Measurements from ENCODE around the gene A2ML1. TPM values are rescaled to one million over a fixed set of nuclear protein-coding genes. Genes with fewer than 3 reads are reported as not detected.
A peak's percentile ranks its signal among the peaks of the same experiment; 100 is the strongest.
"Not testable (repeated sequence)": the region's sequence is repeated elsewhere in the genome, so short reads cannot be mapped to it uniquely, and the experiment has no call there.

A2ML1 gene
- total RNA-seq, 1 donor from 2014 or later, result 0.19 TPM

GRCh38 chr12:8816448-8817050 is 5.9 kb upstream of the A2ML1 start:
- Mint-ChIP-seq H3K4me3 (ENCODE audit: low read depth) (no peak overlapping the region), H3K27me3 (peaks cover 6% of the 10 kb centered on the region), H3K9me3 (ENCODE audit: low read depth) (no peaks in the 10 kb centered on the region), H3K4me1 (ENCODE audit: low read depth) (peaks cover 4% of the 10 kb centered on the region), H3K36me3 (ENCODE audit: insufficient read depth) (no peaks in the 10 kb centered on the region), H3K27ac (no peak overlapping the region)
- no peak for DNase-seq (ENCODE audit: low spot score, unreplicated experiment)
- TF ChIP-seq CTCF (IDR thresholded peaks at IDR 0.05; ENCODE audit: unreplicated experiment), result no peak

GRCh38 chr12:8817856-8818255 is 4.6 kb upstream of the A2ML1 start:
- H3K36me3 Mint-ChIP-seq (ENCODE audit: insufficient read depth), result no peaks in the 10 kb centered on the region
- no peak for TF ChIP-seq CTCF (IDR thresholded peaks at IDR 0.05; ENCODE audit: unreplicated experiment)
- peaks cover 4% of the 10 kb centered on the region for H3K4me1 Mint-ChIP-seq (ENCODE audit: low read depth)
- no peaks in the 10 kb centered on the region for H3K9me3 Mint-ChIP-seq (ENCODE audit: low read depth)
- no peak overlapping the region for H3K4me3 Mint-ChIP-seq (ENCODE audit: low read depth)
- no peak overlapping the region for H3K27ac Mint-ChIP-seq
- DNase-seq (ENCODE audit: low spot score, unreplicated experiment), result no peak
- H3K27me3 Mint-ChIP-seq, result peaks cover 8% of the 10 kb centered on the region

- TF ChIP-seq CTCF (IDR thresholded peaks at IDR 0.05; ENCODE audit: unreplicated experiment), result no peak
- no peak overlapping the region for H3K27ac Mint-ChIP-seq
- peaks cover 7% of the 10 kb centered on the region for H3K4me1 Mint-ChIP-seq (ENCODE audit: low read depth)
- no peak overlapping the region for H3K4me3 Mint-ChIP-seq (ENCODE audit: low read depth)
- DNase-seq (ENCODE audit: low spot score, unreplicated experiment), result no peak
- no peaks in the 10 kb centered on the region for H3K9me3 Mint-ChIP-seq (ENCODE audit: low read depth)
- H3K27me3 Mint-ChIP-seq, result peaks cover 14% of the 10 kb centered on the region
- no peaks in the 10 kb centered on the region for H3K36me3 Mint-ChIP-seq (ENCODE audit: insufficient read depth)
Observed at GRCh38 chr12:8818526-8818925, 3.9 kb upstream of the A2ML1 start.

- Mint-ChIP-seq H3K36me3 (ENCODE audit: insufficient read depth) (no peaks in the 10 kb centered on the region), H3K4me3 (ENCODE audit: low read depth) (no peak overlapping the region), H3K27ac (no peak overlapping the region), H3K27me3 (peaks cover 16% of the 10 kb centered on the region), H3K9me3 (ENCODE audit: low read depth) (no peaks in the 10 kb centered on the region), H3K4me1 (ENCODE audit: low read depth) (peaks cover 7% of the 10 kb centered on the region)
- no peak for TF ChIP-seq CTCF (IDR thresholded peaks at IDR 0.05; ENCODE audit: unreplicated experiment)
- no peak for DNase-seq (ENCODE audit: low spot score, unreplicated experiment)
Observed at GRCh38 chr12:8819666-8819980, 2.8 kb upstream of the A2ML1 start.

- Mint-ChIP-seq H3K27ac (peak overlapping the region; percentile 42), H3K27me3 (peaks cover 16% of the 10 kb centered on the region)
- DNase-seq (ENCODE audit: low spot score, unreplicated experiment); H3K36me3 Mint-ChIP-seq (ENCODE audit: insufficient read depth); H3K4me1 Mint-ChIP-seq (ENCODE audit: low read depth); H3K9me3 Mint-ChIP-seq (ENCODE audit: low read depth); H3K4me3 Mint-ChIP-seq (ENCODE audit: low read depth): not testable (repeated sequence)
Observed at GRCh38 chr12:8820676-8821407, 1.6 kb upstream of the A2ML1 start.

- Mint-ChIP-seq H3K9me3 (ENCODE audit: low read depth) (peaks cover 10% of the 10 kb centered on the region), H3K4me3 (ENCODE audit: low read depth) (no peak overlapping the region), H3K4me1 (ENCODE audit: low read depth) (peaks cover 7% of the 10 kb centered on the region), H3K36me3 (ENCODE audit: insufficient read depth) (no peaks in the 10 kb centered on the region), H3K27me3 (peaks cover 16% of the 10 kb centered on the region), H3K27ac (no peak overlapping the region)
- TF ChIP-seq CTCF (IDR thresholded peaks at IDR 0.05; ENCODE audit: unreplicated experiment), result no peak
- DNase-seq (ENCODE audit: low spot score, unreplicated experiment), result no peak
Observed at GRCh38 chr12:8821591-8821990, 830 bp upstream of the A2ML1 start.

Measured in progenitor cell of endocrine pancreas (in vitro differentiated cells).